Fibroblast of mammary gland (primary cell): ENCODE data around the gene C19orf85.
A peak's percentile ranks its signal among the peaks of the same experiment; 100 is the strongest.

ENCODE experiments used
- DNase-seq: peaks from one replicate; pipeline ENCODE4 v3.0.0-alpha.2; 2010; ENCODE audit warnings: low read depth
- H3K4me3 ChIP-seq: 2 replicates; pipeline ENCODE4 v1.5.1; 2011; ENCODE audit warnings: low read depth, mild to moderate bottlenecking, low read length, moderate library complexity; ENCODE audit not compliant: control insufficient read depth
- CTCF ChIP-seq: conservative IDR thresholded peaks from 2 replicates; pipeline ENCODE4 v1.5.1; 2011; ENCODE audit warnings: low read depth, low read length, inconsistent platforms; ENCODE audit not compliant: control insufficient read depth, insufficient read depth

Gene C19orf85

GRCh38 chr19:55493052-55493644 is 28.6 kb upstream of the C19orf85 start:
- DNase-seq, result peak; percentile 61
- H3K4me3 ChIP-seq, result peak overlapping the region; percentile 52
- no peak for TF ChIP-seq CTCF

- DNase-seq, result no peak
- H3K4me3 ChIP-seq, result no peak overlapping the region
- no peak for TF ChIP-seq CTCF
Measured at GRCh38 chr19:55492362-55492944, 27.9 kb upstream of the C19orf85 start.

GRCh38 chr19:55491546-55492360 is 27.2 kb upstream of the C19orf85 start:
- DNase-seq, result peak; percentile 33
- no peak for TF ChIP-seq CTCF
- H3K4me3 ChIP-seq, result no peak overlapping the region

GRCh38 chr19:55490478-55491432 is 26.2 kb upstream of the C19orf85 start:
- peak; percentile 58 for DNase-seq
- no peak for TF ChIP-seq CTCF
- no peak overlapping the region for H3K4me3 ChIP-seq

GRCh38 chr19:55489711-55490477 is 25.3 kb upstream of the C19orf85 start:
- no peak for TF ChIP-seq CTCF
- DNase-seq, result no peak
- no peak overlapping the region for H3K4me3 ChIP-seq
